Mammary epithelial cell (primary cell): ENCODE measurements around the gene PSRC1.

ENCODE experiments used
- EZH2 ChIP-seq: IDR thresholded peaks from 2 replicates; pipeline ENCODE4 v1.6.1; 2012; ENCODE audit warnings: low read length, inconsistent platforms, borderline replicate concordance
- TF ChIP-seq, protein P1 (sequence below), 2 donors: IDR thresholded peaks in 1 of 2; conservative IDR thresholded peaks in 1 of 2; 2 replicates each; pipeline ENCODE4 v1.5.1; 2011 to 2012; ENCODE audit warnings: inconsistent platforms in 2 of 2, low read length in 2 of 2, mild to moderate bottlenecking in 2 of 2, control low read depth in 1 of 2, low read depth in 1 of 2; ENCODE audit not compliant: insufficient read depth in 1 of 2; ENCODE audit errors: extremely low read depth in 1 of 2

DNA sequence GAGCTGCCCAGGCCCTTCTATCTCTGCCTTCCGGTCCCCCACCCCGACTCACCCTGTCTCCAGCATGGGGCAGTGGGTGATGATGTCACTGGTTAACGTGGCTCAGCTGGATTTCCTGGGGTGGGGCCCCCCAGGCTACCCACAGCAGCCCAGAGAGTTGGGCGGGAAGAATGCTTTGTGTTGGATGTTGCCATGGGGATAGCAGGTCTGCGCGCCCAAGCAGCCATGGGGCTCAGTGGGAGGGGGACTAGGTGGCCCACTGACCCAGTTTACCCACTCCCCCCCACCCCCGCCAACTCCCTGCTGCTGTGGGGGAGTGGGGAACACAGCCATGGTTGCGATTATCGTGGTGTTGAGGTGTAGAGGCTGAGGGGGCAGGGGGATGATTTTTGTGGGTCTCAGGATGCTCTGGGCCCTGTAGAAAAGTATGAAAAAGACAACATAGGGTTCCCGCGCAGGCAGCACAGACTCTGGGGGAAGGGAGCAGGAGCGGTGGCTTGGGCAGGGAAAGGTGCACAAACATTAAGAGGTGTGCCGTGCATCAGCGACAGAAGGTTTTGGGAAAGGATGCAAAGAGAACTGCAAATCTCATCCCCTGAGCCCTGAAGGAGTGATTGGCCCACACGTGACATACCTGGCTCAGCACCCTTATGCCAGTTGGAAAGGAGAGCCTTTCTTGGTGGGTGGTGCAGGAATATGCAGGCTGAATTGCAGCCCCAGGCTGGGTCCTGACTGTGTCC lies 25.1 kb downstream of the PSRC1 start:
- TF ChIP-seq, protein P1, sequence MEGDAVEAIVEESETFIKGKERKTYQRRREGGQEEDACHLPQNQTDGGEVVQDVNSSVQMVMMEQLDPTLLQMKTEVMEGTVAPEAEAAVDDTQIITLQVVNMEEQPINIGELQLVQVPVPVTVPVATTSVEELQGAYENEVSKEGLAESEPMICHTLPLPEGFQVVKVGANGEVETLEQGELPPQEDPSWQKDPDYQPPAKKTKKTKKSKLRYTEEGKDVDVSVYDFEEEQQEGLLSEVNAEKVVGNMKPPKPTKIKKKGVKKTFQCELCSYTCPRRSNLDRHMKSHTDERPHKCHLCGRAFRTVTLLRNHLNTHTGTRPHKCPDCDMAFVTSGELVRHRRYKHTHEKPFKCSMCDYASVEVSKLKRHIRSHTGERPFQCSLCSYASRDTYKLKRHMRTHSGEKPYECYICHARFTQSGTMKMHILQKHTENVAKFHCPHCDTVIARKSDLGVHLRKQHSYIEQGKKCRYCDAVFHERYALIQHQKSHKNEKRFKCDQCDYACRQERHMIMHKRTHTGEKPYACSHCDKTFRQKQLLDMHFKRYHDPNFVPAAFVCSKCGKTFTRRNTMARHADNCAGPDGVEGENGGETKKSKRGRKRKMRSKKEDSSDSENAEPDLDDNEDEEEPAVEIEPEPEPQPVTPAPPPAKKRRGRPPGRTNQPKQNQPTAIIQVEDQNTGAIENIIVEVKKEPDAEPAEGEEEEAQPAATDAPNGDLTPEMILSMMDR (conservative IDR thresholded peaks at IDR 0.05 in 1 of 2, IDR thresholded peaks at IDR 0.05 in 1 of 2; ENCODE audit: extremely low read depth in 1 of 2, insufficient read depth in 1 of 2, low read depth in 1 of 2, low read length in 2 of 2): no peak
- TF ChIP-seq EZH2: no peak
